H1 (cell line): Measurements from ENCODE around the gene PATJ. TPM values are rescaled to one million over a fixed set of nuclear protein-coding genes. Genes with fewer than 3 reads are reported as not detected.

Experiments used
- CTCF ChIA-PET: fragments of 300-600 bp; sonication (Branson Sonifier 250); formaldehyde crosslinking; loops from one replicate; lab custom pipeline; 2021; ENCODE audit not compliant: partially characterized antibody; lab: Charles Lee
- POLR2A ChIA-PET: fragments of 300-600 bp; sonication (Branson Sonifier 250); formaldehyde crosslinking; loops from one replicate; lab custom pipeline; 2021; ENCODE audit warnings: inconsistent platforms; ENCODE audit not compliant: partially characterized antibody; lab: Charles Lee
- DNase-seq, 2 experiments: peaks; one replicate each; pipeline versions ENCODE4 v3.0.0 to v3.0.0-alpha.2; 2010 to 2022; ENCODE audit warnings: low spot score in 2 of 2, low read depth in 1 of 2, mixed read lengths in 1 of 2
- FAIRE-seq: peaks from 2 replicates; lab custom pipeline; 2011; peaks lifted over from hg19 to GRCh38; lab: Jason Lieb, UNC
- H2AFZ ChIP-seq: 2 replicates; pipeline ENCODE4 v1.8.1; 2012; ENCODE audit warnings: low read length, inconsistent platforms
- H2AK5ac ChIP-seq: 2 replicates; pipeline ENCODE4 v1.6.1; 2013; ENCODE audit warnings: low read depth, low read length
- H2BK120ac ChIP-seq: replicated peaks from 2 replicates; pipeline ENCODE3; 2013; ENCODE audit warnings: low read depth, low read length, inconsistent platforms
- H2BK12ac ChIP-seq: 2 replicates; pipeline ENCODE4 v1.6.1; 2013; ENCODE audit warnings: low read depth, low read length
- H2BK15ac ChIP-seq: 2 replicates; pipeline ENCODE4 v1.6.1; 2013; ENCODE audit warnings: low read length
- H2BK20ac ChIP-seq: 2 replicates; pipeline ENCODE4 v1.6.1; 2013; ENCODE audit warnings: low read length
- H2BK5ac ChIP-seq: 2 replicates; pipeline ENCODE4 v1.6.1; 2013; ENCODE audit warnings: low read depth, low read length
- H3K14ac ChIP-seq: 2 replicates; pipeline ENCODE4 v1.6.1; 2013; ENCODE audit warnings: inconsistent platforms; ENCODE audit not compliant: insufficient read length
- H3K18ac ChIP-seq: 2 replicates; pipeline ENCODE4 v1.6.1; 2013; ENCODE audit warnings: low read length; ENCODE audit errors: extremely low read depth
- H3K23ac ChIP-seq: 2 replicates; pipeline ENCODE4 v1.6.1; 2013; ENCODE audit warnings: inconsistent platforms; ENCODE audit not compliant: insufficient read length
- H3K23me2 ChIP-seq: 2 replicates; pipeline ENCODE4 v1.6.1; 2013; ENCODE audit warnings: low read depth, low read length
- H3K27ac ChIP-seq: 2 replicates; pipeline ENCODE4 v1.6.1; 2011; ENCODE audit warnings: low read depth, low read length, inconsistent platforms
- H3K27me3 ChIP-seq, 4 experiments: replicated peaks in 1 of 4; 1 replicate in 1 of 4; 2 replicates in 3 of 4; pipeline versions ENCODE4 v1.6.1 to v1.8.1; 2011 to 2013; ENCODE audit warnings: low read length in 3 of 4, mild to moderate bottlenecking in 3 of 4, inconsistent platforms in 2 of 4, mixed read lengths in 2 of 4, moderate library complexity in 1 of 4; ENCODE audit not compliant: control insufficient read depth in 3 of 4, insufficient read depth in 3 of 4; ENCODE audit errors: extremely low read depth in 1 of 4
- H3K36me3 ChIP-seq, 4 experiments: 2 replicates each; pipeline versions ENCODE4 v1.6.1 to v1.8.1; 2011 to 2013; ENCODE audit warnings: mild to moderate bottlenecking in 4 of 4, low read length in 3 of 4, moderate library complexity in 2 of 4, control low read depth in 1 of 4, inconsistent platforms in 1 of 4; ENCODE audit not compliant: insufficient read depth in 4 of 4, control insufficient read depth in 2 of 4
- H3K4ac ChIP-seq: replicated peaks from 2 replicates; pipeline ENCODE3; 2013; ENCODE audit warnings: low read length, low read depth, mixed read lengths, inconsistent platforms; ENCODE audit not compliant: insufficient read length
- H3K4me1 ChIP-seq, 4 experiments: replicated peaks in 1 of 4; 1 replicate in 1 of 4; 2 replicates in 3 of 4; pipeline versions ENCODE4 v1.6.1 to v1.8.1; 2011 to 2013; ENCODE audit warnings: low read length in 3 of 4, inconsistent platforms in 2 of 4, mixed read lengths in 1 of 4; ENCODE audit not compliant: insufficient read depth in 4 of 4, control insufficient read depth in 3 of 4
- H3K4me2 ChIP-seq, 2 experiments: 2 replicates each; pipeline versions ENCODE4 v1.6.1 to v1.8.1; 2011 to 2013; ENCODE audit warnings: low read depth in 2 of 2, low read length in 2 of 2, control low read depth in 1 of 2, inconsistent platforms in 1 of 2, mild to moderate bottlenecking in 1 of 2; ENCODE audit not compliant: insufficient read depth in 1 of 2
- H3K4me3 ChIP-seq, 4 experiments: fragments of 200-600, 300-600 bp in 1 of 4; sonication (generic), shearing (Covaris generic), sonication (Bioruptor Twin) in 1 of 4; 2 replicates each; pipeline versions ENCODE4 v1.5.1 to v1.8.1; 2011 to 2016; ENCODE audit warnings: low read length in 4 of 4, low read depth in 3 of 4, control low read depth in 2 of 4, inconsistent platforms in 2 of 4, mild to moderate bottlenecking in 2 of 4, mixed read lengths in 1 of 4, moderate library complexity in 1 of 4; ENCODE audit not compliant: insufficient read depth in 2 of 4; ENCODE audit errors: extremely low read depth in 1 of 4
- H3K56ac ChIP-seq: replicated peaks from 2 replicates; pipeline ENCODE3; 2013; ENCODE audit warnings: low read depth, mild to moderate bottlenecking, mixed read lengths, low read length, inconsistent platforms; ENCODE audit not compliant: insufficient read length
- H3K79me1 ChIP-seq: 2 replicates; pipeline ENCODE4 v1.6.1; 2013; ENCODE audit warnings: low read depth, low read length, control low read depth
- H3K79me2 ChIP-seq, 2 experiments: 2 replicates each; pipeline versions ENCODE4 v1.6.1 to v1.8.1; 2012 to 2013; ENCODE audit warnings: low read length in 2 of 2, mild to moderate bottlenecking in 2 of 2, inconsistent platforms in 1 of 2; ENCODE audit not compliant: insufficient read depth in 2 of 2, control insufficient read depth in 1 of 2
- H3K9ac ChIP-seq, 4 experiments: replicated peaks in 1 of 4; 1 replicate in 1 of 4; 2 replicates in 3 of 4; pipeline versions ENCODE4 v1.6.1 to v1.8.1; 2011 to 2013; ENCODE audit warnings: low read depth in 3 of 4, low read length in 3 of 4, control low read depth in 2 of 4, mild to moderate bottlenecking in 2 of 4, moderate library complexity in 2 of 4, inconsistent platforms in 1 of 4; ENCODE audit errors: extremely low read depth in 1 of 4
- H3K9me3 ChIP-seq, 2 experiments: 2 replicates each; pipeline versions ENCODE4 v1.6.1 to v1.8.1; 2012 to 2013; ENCODE audit warnings: mild to moderate bottlenecking in 2 of 2, moderate library complexity in 2 of 2, control low read depth in 1 of 2, inconsistent platforms in 1 of 2, low read depth in 1 of 2, low read length in 1 of 2, mixed read lengths in 1 of 2; ENCODE audit not compliant: insufficient read depth in 2 of 2
- H4K20me1 ChIP-seq, 2 experiments: replicated peaks in 1 of 2; 2 replicates each; pipeline versions ENCODE3 to v1.8.1; 2011 to 2013; ENCODE audit warnings: inconsistent platforms in 2 of 2, low read length in 2 of 2, mild to moderate bottlenecking in 1 of 2; ENCODE audit not compliant: insufficient read depth in 2 of 2, control insufficient read depth in 1 of 2
- H4K5ac ChIP-seq: 2 replicates; pipeline ENCODE4 v1.6.1; 2013; ENCODE audit warnings: low read length, low read depth, mixed read lengths, inconsistent platforms; ENCODE audit not compliant: insufficient read length
- H4K8ac ChIP-seq: 2 replicates; pipeline ENCODE4 v1.8.0; 2013; ENCODE audit warnings: mild to moderate bottlenecking, moderate library complexity, low read length, inconsistent platforms; ENCODE audit not compliant: insufficient read depth; ENCODE audit errors: extremely low read depth
- H4K91ac ChIP-seq: replicated peaks from 2 replicates; pipeline ENCODE3; 2013; ENCODE audit warnings: low read length, mixed read lengths, inconsistent platforms; ENCODE audit not compliant: insufficient read length
- CTBP2 ChIP-seq: IDR thresholded peaks from 2 replicates; pipeline ENCODE4 v1.7.0; 2011; ENCODE audit warnings: borderline replicate concordance, mild to moderate bottlenecking, moderate library complexity, mixed read lengths, low read length; ENCODE audit not compliant: insufficient read depth, insufficient read length
- GTF2F1 ChIP-seq: IDR thresholded peaks from 2 replicates; pipeline ENCODE4 v1.6.1; 2012; ENCODE audit warnings: low read depth, low read length, improper control_type of control experiment, borderline replicate concordance
- HDAC2 ChIP-seq, 2 experiments: fragments of 300-600 bp in 1 of 2; sonication (generic) in 1 of 2; IDR thresholded peaks; 2 replicates each; pipeline ENCODE4 v1.6.1; 2011 to 2012; ENCODE audit warnings: low read depth in 2 of 2, low read length in 2 of 2, mild to moderate bottlenecking in 2 of 2, moderate library complexity in 2 of 2, borderline replicate concordance in 1 of 2, inconsistent platforms in 1 of 2
- HDAC6 ChIP-seq: IDR thresholded peaks from one replicate; pipeline ENCODE4 v1.7.1; 2012; ENCODE audit warnings: low read depth, mild to moderate bottlenecking, inconsistent platforms, low read length, moderate library complexity
- KDM1A ChIP-seq: fragments of 200-600, 300-600 bp; sonication (generic); IDR thresholded peaks from 2 replicates; pipeline ENCODE4 v1.7.1; 2016; ENCODE audit warnings: mild to moderate bottlenecking, low read length, borderline replicate concordance
- MAX ChIP-seq: IDR thresholded peaks from 2 replicates; pipeline ENCODE4 v1.6.1; 2012; ENCODE audit warnings: inconsistent platforms
- NRF1 ChIP-seq: IDR thresholded peaks from 2 replicates; pipeline ENCODE4 v1.6.1; 2011; ENCODE audit warnings: mild to moderate bottlenecking, low read depth, low read length, improper control_type of control experiment
- SIX5 ChIP-seq: IDR thresholded peaks from 2 replicates; pipeline ENCODE4 v1.6.1; 2011; ENCODE audit warnings: mild to moderate bottlenecking, low read depth, low read length
- TEAD4 ChIP-seq: IDR thresholded peaks from 2 replicates; pipeline ENCODE4 v1.6.1; 2012; ENCODE audit warnings: low read depth, low read length, inconsistent platforms, mixed read lengths
- WGBS, 2 experiments: shearing (Covaris generic) in 1 of 2; methylation state at CpG; one replicate each; pipeline versions ENCODE4 v1.1.6 to v1.1.7; 2013 to 2015; ENCODE audit warnings: low lambda C conversion rate in 2 of 2, mixed read lengths in 2 of 2, inconsistent platforms in 1 of 2, low coverage in 1 of 2, missing lambda C conversion rate in 1 of 2; ENCODE audit not compliant: insufficient replicate concordance in 2 of 2, insufficient coverage in 1 of 2, insufficient read length in 1 of 2; ENCODE audit errors: extremely low coverage in 1 of 2, missing lambda C conversion rate in 1 of 2; 5-methylcytosine and 5-hydroxymethylcytosine counted together
- polyA plus RNA-seq, 7 experiments: library from polyadenylated mRNA; depleted of rRNA in 3 of 7; stranded (reverse) in 5 of 7; unstranded in 2 of 7; fragments of >200 nt in 5 of 7; fragments of 200-250 nt in 2 of 7; gene quantifications; 1 replicate in 5 of 7; 2 replicates in 1 of 7; 4 replicates in 1 of 7; pipeline versions ENCODE4 v1.2.1 to v1.2.3, GENCODE V29; 2011 to 2013; ENCODE audit warnings: missing spikeins in 2 of 7, mixed read lengths in 2 of 7
- total RNA-seq: library from RNA; stranded (reverse); fragmentation: NEBNext Ultra II Directional; extraction: Animal tissue kit (Norgen Biotek cat#: 25700); gene quantifications from 2 replicates; pipeline ENCODE4 v1.2.1, GENCODE V29; 2021
- TF ChIP-seq, protein P1 (sequence below), 3 experiments: IDR thresholded peaks; 1 replicate in 2 of 3; 2 replicates in 1 of 3; pipeline versions ENCODE4 v1.5.1 to v1.6.1; 2011; ENCODE audit warnings: low read length in 3 of 3, mild to moderate bottlenecking in 3 of 3, inconsistent platforms in 2 of 3, low read depth in 1 of 3, moderate library complexity in 1 of 3; ENCODE audit not compliant: insufficient read depth in 1 of 3; ENCODE audit errors: control extremely low read depth in 1 of 3

PATJ gene
- total and polyA plus RNA-seq, 2 of the 8 experiments (the other 6 are each of a cell fraction or from before 2014, with no cell fraction given), result 8.2 to 55.6 TPM

- Histone ChIP-seq H3K23ac (no peak overlapping the region), H2BK5ac (no peak overlapping the region), H3K79me1 (no peaks in the 10 kb centered on the region), H3K36me3 (peaks cover 0 to 6% (median 0%) of the 10 kb centered on the region in 4 experiments; a peak in 1 of 8 replicates), H3K4me2 (no peak overlapping the region), H2BK12ac (no peak overlapping the region), H3K4ac (no peak overlapping the region), H2BK15ac (no peak overlapping the region), H3K9ac (no peak overlapping the region), H2AK5ac (no peak overlapping the region), H2AFZ (no peak overlapping the region), H3K27me3 (no peaks in the 10 kb centered on the region), H3K4me3 (no peak overlapping the region), H3K27ac (no peak overlapping the region), H3K79me2 (no peaks in the 10 kb centered on the region), H2BK20ac (no peak overlapping the region), H4K5ac (no peak overlapping the region), H3K23me2 (no peaks in the 10 kb centered on the region), H3K14ac (no peak overlapping the region), H3K18ac (no peak overlapping the region), H3K4me1 (no peaks in the 10 kb centered on the region), H3K9me3 (no peaks in the 10 kb centered on the region), H3K56ac (no peak overlapping the region), H4K91ac (no peak overlapping the region), H4K20me1 (no peaks in the 10 kb centered on the region), H4K8ac (no peak overlapping the region), H2BK120ac (no peak overlapping the region)
- DNase-seq (no peak), FAIRE-seq (no peak)
- ChIA-PET CTCF (interaction anchor here (1.4 kb wide), 1 partner anchor 14 kb away, joined by 3 read pairs; no protein-coding TSS in a partner anchor), POLR2A (interaction anchor here (0.5 kb wide), 1 partner anchor 29 kb away, joined by 3 read pairs; no protein-coding TSS in a partner anchor)
- WGBS, 2 experiments, result 72% methylated on average over 3 of the region's 3 CpGs; no CpG with 5 or more reads in 1 of the 2 experiments
- TF ChIP-seq GTF2F1 (no peak), HDAC2 (IDR thresholded peaks at IDR 0.05; ENCODE audit: borderline replicate concordance in 1 of 2, low read depth in 2 of 2, low read length in 2 of 2) (no peak), HDAC6 (no peak), CTBP2 (no peak), NRF1 (no peak), TEAD4 (no peak), SIX5 (no peak), KDM1A (no peak), MAX (no peak)
- TF ChIP-seq, protein P1, sequence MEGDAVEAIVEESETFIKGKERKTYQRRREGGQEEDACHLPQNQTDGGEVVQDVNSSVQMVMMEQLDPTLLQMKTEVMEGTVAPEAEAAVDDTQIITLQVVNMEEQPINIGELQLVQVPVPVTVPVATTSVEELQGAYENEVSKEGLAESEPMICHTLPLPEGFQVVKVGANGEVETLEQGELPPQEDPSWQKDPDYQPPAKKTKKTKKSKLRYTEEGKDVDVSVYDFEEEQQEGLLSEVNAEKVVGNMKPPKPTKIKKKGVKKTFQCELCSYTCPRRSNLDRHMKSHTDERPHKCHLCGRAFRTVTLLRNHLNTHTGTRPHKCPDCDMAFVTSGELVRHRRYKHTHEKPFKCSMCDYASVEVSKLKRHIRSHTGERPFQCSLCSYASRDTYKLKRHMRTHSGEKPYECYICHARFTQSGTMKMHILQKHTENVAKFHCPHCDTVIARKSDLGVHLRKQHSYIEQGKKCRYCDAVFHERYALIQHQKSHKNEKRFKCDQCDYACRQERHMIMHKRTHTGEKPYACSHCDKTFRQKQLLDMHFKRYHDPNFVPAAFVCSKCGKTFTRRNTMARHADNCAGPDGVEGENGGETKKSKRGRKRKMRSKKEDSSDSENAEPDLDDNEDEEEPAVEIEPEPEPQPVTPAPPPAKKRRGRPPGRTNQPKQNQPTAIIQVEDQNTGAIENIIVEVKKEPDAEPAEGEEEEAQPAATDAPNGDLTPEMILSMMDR (IDR thresholded peaks at IDR 0.05; ENCODE audit: control extremely low read depth in 1 of 3, insufficient read depth in 1 of 3, low read depth in 1 of 3, low read length in 3 of 3), result no peak
These were observed 94.4 kb downstream of the PATJ start for GRCh38 chr1:61836649-61837048.
